Parathyroid adenoma (tissue), 2 donors: Measurements from ENCODE around the gene KAZN.

Experiments
- H2AFZ ChIP-seq: fragments of 300-600 bp; sonication (generic); one replicate; pipeline ENCODE4 v1.7.0; 2017; ENCODE audit warnings: antibody characterized with exemption, mild to moderate bottlenecking
- H3K27ac ChIP-seq: fragments of 300-600 bp; sonication (generic); one replicate; pipeline ENCODE4 v1.7.0; 2017
- H3K27me3 ChIP-seq: fragments of 300-600 bp; sonication (generic); one replicate; pipeline ENCODE4 v1.7.0; 2017; ENCODE audit warnings: low read length; ENCODE audit not compliant: control insufficient read depth, insufficient read depth
- H3K36me3 ChIP-seq: fragments of 300-600 bp; sonication (generic); one replicate; pipeline ENCODE4 v1.7.0; 2017; ENCODE audit warnings: low read length; ENCODE audit not compliant: control insufficient read depth, insufficient read depth
- H3K4me1 ChIP-seq: fragments of 300-600 bp; sonication (generic); one replicate; pipeline ENCODE4 v1.7.0; 2017; ENCODE audit warnings: control low read depth
- H3K4me2 ChIP-seq: fragments of 300-600 bp; sonication (generic); one replicate; pipeline ENCODE4 v1.7.0; 2017; ENCODE audit warnings: low read length
- H3K4me3 ChIP-seq: fragments of 300-600 bp; sonication (generic); one replicate; pipeline ENCODE4 v1.7.0; 2017; ENCODE audit warnings: low read depth, low read length
- H3K79me2 ChIP-seq: fragments of 300-600 bp; sonication (generic); one replicate; pipeline ENCODE4 v1.7.0; 2017; ENCODE audit warnings: control low read depth
- H3K9ac ChIP-seq: fragments of 300-600 bp; sonication (generic); one replicate; pipeline ENCODE4 v1.7.0; 2017; ENCODE audit warnings: mild to moderate bottlenecking
- H3K9me3 ChIP-seq: fragments of 300-600 bp; sonication (generic); one replicate; pipeline ENCODE4 v1.7.0; 2017; ENCODE audit warnings: low read length; ENCODE audit not compliant: control insufficient read depth
- CTCF ChIP-seq: fragments of 300-600 bp; sonication (generic); IDR thresholded peaks from one replicate; pipeline ENCODE4 v1.7.0; 2017; ENCODE audit warnings: antibody characterized with exemption, mild to moderate bottlenecking
- donor health status: primary hyperparathyroidism.

KAZN gene

DNA sequence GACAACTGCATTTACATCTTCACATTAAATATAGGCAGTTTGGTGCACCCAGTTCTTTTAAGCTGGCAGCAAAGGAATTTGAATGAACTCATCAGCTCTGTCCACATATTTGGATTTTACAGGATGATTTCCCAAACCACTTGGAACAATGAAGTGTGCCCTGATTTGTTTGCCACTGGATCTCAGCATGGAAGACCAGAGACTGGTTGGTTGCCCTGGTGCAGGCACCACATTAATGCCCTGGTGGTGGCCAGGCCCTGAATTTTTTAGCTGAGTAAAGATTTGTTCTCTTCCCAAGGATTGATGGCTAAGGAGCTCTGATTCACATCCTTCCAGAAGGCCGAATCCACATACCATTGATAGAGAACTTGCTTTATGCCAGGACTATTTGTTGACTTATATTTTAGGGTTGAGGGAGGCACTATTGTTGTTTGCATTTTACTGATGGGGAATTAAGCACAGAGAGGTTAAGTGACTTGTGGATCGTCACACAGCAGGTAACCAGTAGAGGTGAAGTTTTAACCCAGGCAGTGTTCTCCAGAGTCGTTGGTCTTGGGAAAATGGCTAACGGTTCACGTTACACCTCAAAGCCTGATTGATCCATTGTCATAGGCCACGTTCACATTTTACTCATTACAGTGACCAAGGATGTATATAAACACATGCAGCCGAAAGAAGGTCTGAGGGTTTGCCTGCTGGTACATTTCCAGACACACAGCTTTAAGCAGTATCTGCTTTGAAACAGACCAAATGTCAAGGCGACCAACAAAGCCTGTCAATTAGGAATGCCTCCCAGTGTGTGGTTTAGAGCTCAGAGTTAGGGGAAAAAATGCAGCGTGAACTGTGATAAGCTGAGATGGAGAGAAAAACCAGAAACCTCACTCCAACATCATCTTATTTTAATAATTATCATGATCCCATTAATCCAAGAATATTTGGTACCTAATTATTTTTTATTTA lies 50.7 kb downstream of the KAZN start:
- Histone ChIP-seq H2AFZ (no peak overlapping the region), H3K9me3 (no peaks in the 10 kb centered on the region), H3K79me2 (no peaks in the 10 kb centered on the region), H3K27me3 (no peaks in the 10 kb centered on the region), H3K27ac (no peak overlapping the region), H3K4me2 (no peak overlapping the region), H3K4me3 (no peak overlapping the region), H3K9ac (no peak overlapping the region), H3K36me3 (no peaks in the 10 kb centered on the region), H3K4me1 (no peaks in the 10 kb centered on the region)
- no peak for TF ChIP-seq CTCF

- H3K79me2 ChIP-seq: no peaks in the 10 kb centered on the region
- TF ChIP-seq CTCF: no peak
- no peak overlapping the region for H3K4me3 ChIP-seq
- no peaks in the 10 kb centered on the region for H3K9me3 ChIP-seq
- no peak overlapping the region for H3K27ac ChIP-seq
- H3K4me1 ChIP-seq: no peaks in the 10 kb centered on the region
- no peaks in the 10 kb centered on the region for H3K27me3 ChIP-seq
- no peak overlapping the region for H3K9ac ChIP-seq
- H2AFZ ChIP-seq: no peak overlapping the region
- no peak overlapping the region for H3K4me2 ChIP-seq
- no peaks in the 10 kb centered on the region for H3K36me3 ChIP-seq
Observed at GRCh38 chr1:14649976-14650375, 51.5 kb downstream of the KAZN start.

- no peak overlapping the region for H3K9ac ChIP-seq
- H3K4me1 ChIP-seq: no peaks in the 10 kb centered on the region
- H3K9me3 ChIP-seq: no peaks in the 10 kb centered on the region
- no peaks in the 10 kb centered on the region for H3K36me3 ChIP-seq
- H3K4me2 ChIP-seq: no peak overlapping the region
- H2AFZ ChIP-seq: no peak overlapping the region
- TF ChIP-seq CTCF: no peak
- no peaks in the 10 kb centered on the region for H3K27me3 ChIP-seq
- no peaks in the 10 kb centered on the region for H3K79me2 ChIP-seq
- H3K27ac ChIP-seq: no peak overlapping the region
- H3K4me3 ChIP-seq: no peak overlapping the region
Observed at GRCh38 chr1:14650951-14651350, 52.5 kb downstream of the KAZN start.

DNA sequence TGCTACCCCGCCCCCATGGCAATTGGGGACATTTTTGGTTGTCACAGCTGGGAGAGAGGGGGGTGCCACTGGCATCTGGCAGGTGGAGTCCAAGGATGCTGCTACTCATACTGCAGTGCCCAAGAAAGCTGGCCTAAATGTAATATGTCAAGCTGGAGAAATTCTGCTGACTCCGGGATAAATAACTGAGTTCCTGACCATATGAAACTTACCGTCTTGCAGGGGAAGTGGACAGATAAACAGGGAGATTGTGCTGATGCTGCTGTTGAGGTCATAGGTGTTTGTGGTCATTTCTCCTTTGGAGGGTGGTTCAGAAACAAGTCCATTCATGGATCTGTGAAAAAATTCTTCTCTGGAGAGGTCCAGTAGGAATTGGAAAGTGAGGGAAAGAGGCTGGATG lies 54.4 kb downstream of the KAZN start:
- no peaks in the 10 kb centered on the region for H3K79me2 ChIP-seq
- H3K9me3 ChIP-seq: no peaks in the 10 kb centered on the region
- no peaks in the 10 kb centered on the region for H3K4me1 ChIP-seq
- H3K4me3 ChIP-seq: no peak overlapping the region
- TF ChIP-seq CTCF: no peak
- H3K27me3 ChIP-seq: no peaks in the 10 kb centered on the region
- H3K9ac ChIP-seq: no peak overlapping the region
- H3K36me3 ChIP-seq: no peaks in the 10 kb centered on the region
- no peak overlapping the region for H3K27ac ChIP-seq
- no peak overlapping the region for H2AFZ ChIP-seq
- no peak overlapping the region for H3K4me2 ChIP-seq
